ENCODE results near the gene PRSS8. TPM values are rescaled to one million over a fixed set of nuclear protein-coding genes. Genes with fewer than 3 reads are reported as not detected.
A peak's percentile ranks its signal among the peaks of the same experiment; 100 is the strongest.

Gene PRSS8
- total RNA-seq, 1 donor from 2014 or later, result not detected

- peak overlapping the region; percentile 89 for H3K27ac Mint-ChIP-seq (ENCODE audit: unreplicated experiment)
- DNase-seq, result peak; percentile 68
- H3K4me1 Mint-ChIP-seq (ENCODE audit: low read depth, unreplicated experiment), result peaks cover 4% of the 10 kb centered on the region
- peak overlapping the region; percentile 99 for H3K4me3 Mint-ChIP-seq (ENCODE audit: unreplicated experiment)
- H3K27me3 Mint-ChIP-seq (ENCODE audit: unreplicated experiment), result peaks cover 13% of the 10 kb centered on the region
- peaks cover 9% of the 10 kb centered on the region for H3K9me3 Mint-ChIP-seq (ENCODE audit: unreplicated experiment)
- no peaks in the 10 kb centered on the region for H3K36me3 Mint-ChIP-seq (ENCODE audit: unreplicated experiment)
- TF ChIP-seq, protein P1, sequence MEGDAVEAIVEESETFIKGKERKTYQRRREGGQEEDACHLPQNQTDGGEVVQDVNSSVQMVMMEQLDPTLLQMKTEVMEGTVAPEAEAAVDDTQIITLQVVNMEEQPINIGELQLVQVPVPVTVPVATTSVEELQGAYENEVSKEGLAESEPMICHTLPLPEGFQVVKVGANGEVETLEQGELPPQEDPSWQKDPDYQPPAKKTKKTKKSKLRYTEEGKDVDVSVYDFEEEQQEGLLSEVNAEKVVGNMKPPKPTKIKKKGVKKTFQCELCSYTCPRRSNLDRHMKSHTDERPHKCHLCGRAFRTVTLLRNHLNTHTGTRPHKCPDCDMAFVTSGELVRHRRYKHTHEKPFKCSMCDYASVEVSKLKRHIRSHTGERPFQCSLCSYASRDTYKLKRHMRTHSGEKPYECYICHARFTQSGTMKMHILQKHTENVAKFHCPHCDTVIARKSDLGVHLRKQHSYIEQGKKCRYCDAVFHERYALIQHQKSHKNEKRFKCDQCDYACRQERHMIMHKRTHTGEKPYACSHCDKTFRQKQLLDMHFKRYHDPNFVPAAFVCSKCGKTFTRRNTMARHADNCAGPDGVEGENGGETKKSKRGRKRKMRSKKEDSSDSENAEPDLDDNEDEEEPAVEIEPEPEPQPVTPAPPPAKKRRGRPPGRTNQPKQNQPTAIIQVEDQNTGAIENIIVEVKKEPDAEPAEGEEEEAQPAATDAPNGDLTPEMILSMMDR (IDR thresholded peaks at IDR 0.05; ENCODE audit: partially characterized antibody, unreplicated experiment), result no peak
Measured at GRCh38 chr16:31093132-31093703, 42.3 kb downstream of the PRSS8 start.

DNA sequence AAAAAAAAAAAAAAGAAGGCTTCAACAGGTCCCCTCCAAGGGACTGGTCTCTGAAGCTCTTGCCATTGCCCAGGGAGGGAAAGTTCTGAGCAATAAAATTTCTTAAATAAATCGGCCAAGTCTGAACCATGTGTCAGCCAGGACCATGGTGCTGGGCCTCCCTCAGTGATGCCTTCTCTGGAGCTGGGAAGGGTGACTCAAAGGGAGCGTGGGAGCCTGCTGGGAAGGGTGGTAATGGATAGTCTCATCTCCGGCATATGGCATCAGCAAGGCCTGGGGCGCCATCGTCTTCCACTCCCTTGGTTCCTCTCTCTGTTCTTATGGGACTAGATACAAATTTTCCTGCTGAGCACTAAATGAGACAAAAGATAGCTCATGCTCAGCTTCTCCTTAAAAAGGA lies 43.2 kb downstream of the PRSS8 start:
- H3K36me3 Mint-ChIP-seq (ENCODE audit: unreplicated experiment), result no peaks in the 10 kb centered on the region
- DNase-seq, result no peak
- TF ChIP-seq, protein P1 (IDR thresholded peaks at IDR 0.05; ENCODE audit: partially characterized antibody, unreplicated experiment), result no peak
- peaks cover 4% of the 10 kb centered on the region for H3K4me1 Mint-ChIP-seq (ENCODE audit: low read depth, unreplicated experiment)
- peak overlapping the region; percentile 99 for H3K4me3 Mint-ChIP-seq (ENCODE audit: unreplicated experiment)
- H3K27me3 Mint-ChIP-seq (ENCODE audit: unreplicated experiment), result peaks cover 13% of the 10 kb centered on the region
- H3K9me3 Mint-ChIP-seq (ENCODE audit: unreplicated experiment), result peaks cover 9% of the 10 kb centered on the region
- H3K27ac Mint-ChIP-seq (ENCODE audit: unreplicated experiment), result peak overlapping the region; percentile 71

DNA sequence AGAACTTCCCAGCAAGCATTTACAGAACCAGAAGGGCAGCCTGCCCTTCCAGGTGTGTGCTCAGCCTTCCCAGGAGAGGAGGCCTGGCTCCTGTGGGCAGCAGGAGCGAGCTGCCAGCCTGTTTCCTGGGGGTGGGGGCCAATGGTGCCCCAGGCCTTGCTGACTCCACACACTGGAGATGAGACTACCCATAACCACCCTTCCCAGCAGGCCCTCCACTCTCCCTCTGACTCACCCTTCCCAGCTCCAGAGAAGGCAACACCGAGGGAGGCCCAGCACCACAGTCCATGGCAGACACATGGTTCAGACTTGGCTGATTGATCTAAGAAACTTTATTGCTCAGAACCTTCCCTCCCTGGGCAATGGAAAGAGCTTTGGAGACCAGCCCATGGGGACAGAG lies 45.0 kb downstream of the PRSS8 start:
- Mint-ChIP-seq H3K36me3 (ENCODE audit: unreplicated experiment) (no peaks in the 10 kb centered on the region), H3K4me1 (ENCODE audit: low read depth, unreplicated experiment) (peaks cover 8% of the 10 kb centered on the region), H3K27ac (ENCODE audit: unreplicated experiment) (no peak overlapping the region), H3K27me3 (ENCODE audit: unreplicated experiment) (peaks cover 12% of the 10 kb centered on the region), H3K4me3 (ENCODE audit: unreplicated experiment) (no peak overlapping the region), H3K9me3 (ENCODE audit: unreplicated experiment) (peaks cover 9% of the 10 kb centered on the region)
- DNase-seq, result no peak
- TF ChIP-seq, protein P1 (IDR thresholded peaks at IDR 0.05; ENCODE audit: partially characterized antibody, unreplicated experiment), result no peak

- Mint-ChIP-seq H3K9me3 (ENCODE audit: unreplicated experiment) (peaks cover 9% of the 10 kb centered on the region), H3K4me3 (ENCODE audit: unreplicated experiment) (no peak overlapping the region), H3K36me3 (ENCODE audit: unreplicated experiment) (no peaks in the 10 kb centered on the region), H3K4me1 (ENCODE audit: low read depth, unreplicated experiment) (peaks cover 12% of the 10 kb centered on the region), H3K27me3 (ENCODE audit: unreplicated experiment) (peaks cover 13% of the 10 kb centered on the region), H3K27ac (ENCODE audit: unreplicated experiment) (no peak overlapping the region)
- TF ChIP-seq, protein P1 (IDR thresholded peaks at IDR 0.05; ENCODE audit: partially characterized antibody, unreplicated experiment), result no peak
- DNase-seq, result no peak
Measured at GRCh38 chr16:31089199-31089598, 46.3 kb downstream of the PRSS8 start.

GRCh38 chr16:31088459-31089183 lies 46.9 kb downstream of the PRSS8 start, which contains the start of gene PRSS53:
Gene PRSS53 (minus strand): TSS chr16:31088943. CDS start chr16:31088809, 134 bp downstream.
- H3K4me1 Mint-ChIP-seq (ENCODE audit: low read depth, unreplicated experiment), result peaks cover 12% of the 10 kb centered on the region
- H3K27me3 Mint-ChIP-seq (ENCODE audit: unreplicated experiment), result peaks cover 8% of the 10 kb centered on the region
- no peak within 1 kb of the TSS for H3K27ac Mint-ChIP-seq (ENCODE audit: unreplicated experiment)
- peaks cover 6% of the 10 kb centered on the region for H3K9me3 Mint-ChIP-seq (ENCODE audit: unreplicated experiment)
- TF ChIP-seq, protein P1 (IDR thresholded peaks at IDR 0.05; ENCODE audit: partially characterized antibody, unreplicated experiment), result no peak
- H3K4me3 Mint-ChIP-seq (ENCODE audit: unreplicated experiment), result no peak within 1 kb of the TSS
- no peak for DNase-seq
- no peaks in the 10 kb centered on the region for H3K36me3 Mint-ChIP-seq (ENCODE audit: unreplicated experiment)

Measured in glutamatergic neuron (in vitro differentiated cells).